Liver (tissue), 3 donors: ENCODE data around the gene NXN.

Experiments used
- ATF3 ChIP-seq: IDR thresholded peaks from 2 replicates; pipeline ENCODE4 v1.6.1; 2016; ENCODE audit warnings: antibody characterized with exemption
- CTCF ChIP-seq: fragments of 150-350 bp; IDR thresholded peaks from 2 replicates; pipeline ENCODE4 v1.5.1; 2017; ENCODE audit warnings: improper control_type of control experiment, low read depth, low read length; ENCODE audit not compliant: missing input control
- HNF4A ChIP-seq, 2 donors: conservative IDR thresholded peaks; 2 replicates each; pipeline ENCODE4 v1.6.1; 2016; ENCODE audit warnings: antibody characterized with exemption in 2 of 2, mild to moderate bottlenecking in 2 of 2
- JUND ChIP-seq, 2 donors: IDR thresholded peaks; 2 replicates each; pipeline ENCODE4 v1.6.1; 2016; ENCODE audit warnings: antibody characterized with exemption in 2 of 2
- NR2F2 ChIP-seq: IDR thresholded peaks from 2 replicates; pipeline ENCODE4 v1.6.1; 2016; ENCODE audit warnings: antibody characterized with exemption
- RAD21 ChIP-seq, 2 donors: IDR thresholded peaks; 2 replicates each; pipeline ENCODE4 v1.6.1; 2016; ENCODE audit warnings: antibody characterized with exemption in 2 of 2, mild to moderate bottlenecking in 2 of 2
- REST ChIP-seq: IDR thresholded peaks from 2 replicates; pipeline ENCODE4 v1.6.1; 2016; ENCODE audit warnings: antibody characterized with exemption, mild to moderate bottlenecking
- RXRA ChIP-seq, 2 donors: IDR thresholded peaks; 2 replicates each; pipeline ENCODE4 v1.6.1; 2017 to 2018; ENCODE audit warnings: antibody characterized with exemption in 2 of 2, mild to moderate bottlenecking in 1 of 2
- SP1 ChIP-seq: IDR thresholded peaks from 2 replicates; pipeline ENCODE4 v1.6.1; 2018; ENCODE audit warnings: antibody characterized with exemption, mild to moderate bottlenecking
- TAF1 ChIP-seq: conservative IDR thresholded peaks from 2 replicates; pipeline ENCODE4 v1.6.1; 2016; ENCODE audit warnings: antibody characterized with exemption, mild to moderate bottlenecking
- donor health status: healthy.
- donor health status: healthy.

- TF ChIP-seq CTCF (no peak), HNF4A (conservative IDR thresholded peaks at IDR 0.05) (no peak), RXRA (IDR thresholded peaks at IDR 0.05) (no peak), RAD21 (IDR thresholded peaks at IDR 0.05) (no peak), ATF3 (no peak), REST (no peak), NR2F2 (no peak), JUND (IDR thresholded peaks at IDR 0.05) (no peak), TAF1 (no peak), SP1 (no peak)
These were observed 31.2 kb downstream of the NXN start for GRCh38 chr17:948284-948852.
